MM.1S (cell line): ENCODE data around the gene CCDC117.

ENCODE experiments used
- CTCF ChIP-seq: fragments of 300-600 bp; sonication (generic); IDR thresholded peaks from 2 replicates; pipeline ENCODE4 v1.5.1; 2016; ENCODE audit warnings: antibody characterized with exemption, low read length, mixed read lengths
- EZH2 ChIP-seq: fragments of 300-600 bp; sonication (generic); optimal IDR thresholded peaks from 2 replicates; pipeline ENCODE3; 2017; ENCODE audit warnings: low read depth, mild to moderate bottlenecking, antibody characterized with exemption, low read length, mixed read lengths
- EZH2phosphoT487 ChIP-seq: fragments of 300-600 bp; sonication (generic); IDR thresholded peaks from 2 replicates; pipeline ENCODE4 v1.6.1; 2018; ENCODE audit warnings: antibody characterized with exemption, low read length

GRCh38 chr22:28808716-28809355 lies 36.3 kb downstream of the CCDC117 start:
- no peak for TF ChIP-seq CTCF
- TF ChIP-seq EZH2 = no peak
- no peak for TF ChIP-seq EZH2phosphoT487
